GM20431 (cell line): ENCODE results near the gene DENR.

Source experiments
- in situ Hi-C: fragments of 300-500 bp; cut with MseI, MboI; formaldehyde crosslinking; loops from one replicate; pipeline ENCODE4 v1.15.0; 2020; ENCODE audit warnings: low sequenced_read_pairs; ENCODE audit not compliant: unreplicated experiment

The DENR gene

DNA sequence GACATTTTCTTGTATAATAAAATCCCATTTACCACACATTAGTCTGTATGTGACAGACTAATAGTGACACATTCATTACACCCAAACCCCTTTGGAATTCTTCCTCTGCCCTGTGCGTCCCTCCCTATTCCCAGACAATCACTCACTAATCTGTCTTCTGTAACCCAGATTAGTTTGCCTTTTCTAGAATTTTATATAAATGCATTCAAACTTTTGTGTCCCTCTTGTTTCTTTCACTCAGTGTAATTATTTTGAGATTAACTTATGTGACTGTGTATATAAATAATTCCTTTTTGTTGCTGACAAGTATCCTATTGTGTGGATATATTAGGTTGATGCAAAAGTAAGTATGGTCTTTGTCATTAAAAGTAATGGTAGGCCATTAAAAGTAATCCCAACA is 55.0 kb downstream of the DENR start:
- in situ Hi-C loops = no loop called here

DNA sequence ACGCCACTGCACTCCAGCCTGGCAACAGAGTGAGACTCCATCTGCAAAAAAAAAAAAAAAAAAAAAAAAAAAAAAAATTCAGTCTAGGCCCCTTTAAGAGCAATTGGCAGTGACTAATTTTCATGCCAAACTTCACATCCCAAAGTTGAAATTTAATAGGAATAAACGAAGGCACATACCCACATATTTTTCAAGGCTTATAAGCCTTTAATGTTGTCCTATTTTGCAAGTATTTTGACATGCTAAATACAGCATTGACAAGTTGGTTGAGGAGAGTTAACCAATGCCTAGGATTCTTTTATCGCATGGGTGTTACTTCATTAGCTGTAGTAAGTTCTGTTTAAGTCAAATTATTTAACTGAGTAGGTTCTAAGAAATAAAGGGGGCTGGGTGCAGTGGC is 59.2 kb downstream of the DENR start:
- in situ Hi-C loops = no loop called here

DNA sequence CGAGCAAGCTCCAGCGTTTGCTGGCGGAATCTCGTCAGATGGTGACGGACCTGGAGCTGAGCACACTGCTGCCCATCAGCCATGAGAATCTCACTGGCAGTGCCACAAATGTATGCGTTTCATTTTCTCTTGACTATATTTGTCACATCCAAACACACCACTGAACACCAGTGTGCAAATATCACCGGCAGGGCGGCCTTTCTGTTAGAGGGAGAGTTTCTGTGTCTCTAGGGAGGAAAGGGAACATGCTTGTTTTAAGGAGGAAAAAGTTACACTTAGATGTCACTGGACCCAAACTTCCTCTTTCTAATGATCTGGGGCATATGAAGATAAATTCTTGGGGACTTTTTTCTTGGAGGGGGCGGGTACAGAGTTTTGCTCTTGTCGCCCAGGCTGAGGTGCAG is 60.7 kb downstream of the DENR start:
- in situ Hi-C loops = no loop called here

DNA sequence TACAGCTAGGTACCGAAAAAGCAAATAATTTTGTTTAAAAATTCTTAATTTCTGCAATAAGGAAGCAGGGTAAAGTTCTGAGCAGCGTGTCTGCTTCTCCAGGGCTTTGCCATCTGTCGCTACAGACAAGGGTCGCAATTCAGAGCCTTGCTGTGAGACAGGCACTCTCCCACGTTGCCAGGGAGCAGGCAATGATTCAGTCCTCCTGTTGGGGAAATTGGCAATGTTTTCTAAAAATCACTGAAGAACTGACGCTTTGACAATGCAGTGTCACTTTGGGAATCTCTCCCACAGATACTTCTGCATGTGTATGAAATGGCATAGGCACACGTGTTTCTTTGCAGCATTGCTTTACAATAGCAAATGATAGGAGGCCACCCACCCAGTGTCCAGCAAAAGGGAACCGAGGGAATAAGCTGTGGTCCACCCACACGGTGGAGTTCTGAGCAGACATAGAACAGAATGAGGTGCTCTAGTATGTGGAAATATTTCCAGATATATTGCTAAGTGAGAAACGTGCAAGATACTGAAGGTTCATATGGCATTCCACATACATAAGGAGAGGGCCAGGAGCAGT is 66.7 kb downstream of the DENR start:
- in situ Hi-C loops = no loop called here

DNA sequence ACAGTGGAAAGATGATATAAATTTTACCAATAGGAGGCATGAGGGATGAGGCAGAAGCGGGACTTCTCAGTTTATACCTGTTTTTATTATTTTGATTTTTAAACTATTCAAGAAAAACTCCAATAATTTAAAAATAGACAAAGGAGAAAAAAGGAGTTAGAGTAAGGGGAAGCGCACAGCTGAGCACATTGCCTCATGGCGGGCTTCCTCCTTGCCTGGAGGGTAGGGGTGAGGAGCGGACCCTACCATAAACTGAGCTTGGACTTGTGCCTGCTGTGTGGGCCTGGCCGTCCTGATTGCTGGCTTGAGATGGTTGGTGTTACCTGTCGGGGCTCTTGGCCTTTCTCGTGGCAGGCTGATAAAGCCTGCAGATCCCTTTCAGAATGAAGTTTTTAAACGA is 67.5 kb downstream of the DENR start:
- in situ Hi-C loops = no loop called here
